HL-60 (cell line): Measurements from ENCODE around the gene EIF1.

Source experiments
- DNase-seq, 2 experiments: peaks; one replicate each; pipeline ENCODE4 v3.0.0-alpha.2; 2010 to 2020; ENCODE audit warnings: low read depth in 1 of 2, low spot score in 1 of 2
- H3K27ac ChIP-seq: fragments of 250-450 bp; sonication (Bioruptor Pico); replicated peaks from 2 replicates; pipeline ENCODE4 v1.5.1; 2020; ENCODE audit warnings: mild to moderate bottlenecking, moderate library complexity
- H3K27me3 ChIP-seq: fragments of 250-450 bp; sonication (Bioruptor Pico); 2 replicates; pipeline ENCODE4 v1.5.1; 2021; ENCODE audit warnings: mild to moderate bottlenecking, moderate library complexity; ENCODE audit not compliant: insufficient read depth, poor library complexity, severe bottlenecking
- H3K4me3 ChIP-seq: replicated peaks from 2 replicates; pipeline ENCODE4 v1.5.1; 2011; ENCODE audit warnings: mild to moderate bottlenecking, control low read depth, low read length; ENCODE audit not compliant: insufficient read depth
- CTCF ChIP-seq: IDR thresholded peaks from one replicate; pipeline ENCODE4 v1.5.1; 2011; ENCODE audit warnings: low read length, control low read depth, inconsistent platforms; ENCODE audit not compliant: insufficient read depth
- GABPA ChIP-seq: IDR thresholded peaks from 2 replicates; pipeline ENCODE4 v1.6.1; 2012; ENCODE audit warnings: low read depth
- POLR2AphosphoS5 ChIP-seq: IDR thresholded peaks from 2 replicates; pipeline ENCODE4 v1.6.1; 2012; ENCODE audit warnings: low read depth
- REST ChIP-seq: IDR thresholded peaks from 2 replicates; pipeline ENCODE4 v1.6.1; 2012; ENCODE audit warnings: low read depth; ENCODE audit not compliant: insufficient replicate concordance
- SPI1 ChIP-seq: IDR thresholded peaks from 2 replicates; pipeline ENCODE4 v1.6.1; 2012; ENCODE audit warnings: low read depth, mild to moderate bottlenecking, borderline replicate concordance

Gene EIF1

GRCh38 chr17:41738801-41739112 lies 50.1 kb downstream of the EIF1 start:
- DNase-seq: no peak
- H3K27me3 ChIP-seq: peaks cover 36% of the 10 kb centered on the region
- H3K4me3 ChIP-seq: no peak overlapping the region
- TF ChIP-seq SPI1: no peak
- no peak for TF ChIP-seq GABPA
- no peak for TF ChIP-seq POLR2AphosphoS5
- no peak for TF ChIP-seq REST
- TF ChIP-seq CTCF: no peak
- H3K27ac ChIP-seq: no peak overlapping the region

GRCh38 chr17:41739661-41740352 lies 51.1 kb downstream of the EIF1 start:
- no peak for TF ChIP-seq GABPA
- no peak for TF ChIP-seq CTCF
- TF ChIP-seq REST: no peak
- no peak for TF ChIP-seq POLR2AphosphoS5
- no peak for TF ChIP-seq SPI1
- Histone ChIP-seq H3K4me3 (no peak overlapping the region), H3K27ac (no peak overlapping the region), H3K27me3 (peaks cover 25% of the 10 kb centered on the region)
- DNase-seq: no peak

GRCh38 chr17:41740506-41740905 lies 51.8 kb downstream of the EIF1 start:
- H3K27ac ChIP-seq: no peak overlapping the region
- DNase-seq: no peak
- no peak overlapping the region for H3K4me3 ChIP-seq
- TF ChIP-seq SPI1 (no peak), CTCF (no peak), REST (no peak), POLR2AphosphoS5 (no peak), GABPA (no peak)
- peaks cover 18% of the 10 kb centered on the region for H3K27me3 ChIP-seq
